SK-N-SH treated with all-trans-retinoic acid at 6 μM for 48 hours (cell line): ENCODE results near the gene LOX.

Experiments used
- ATAC-seq: fragments of 200-7000 bp; cut with Tn5 transposase; 3 replicates; pipeline ENCODE4 v1.9.1; 2020; ENCODE audit warnings: mild to moderate bottlenecking, moderate library complexity
- ARNTL ChIP-seq: fragments of 450-650 bp; formaldehyde crosslinking; IDR thresholded peaks from 2 replicates; pipeline ENCODE4 v1.5.0; 2020; ENCODE audit warnings: low read depth, mild to moderate bottlenecking, moderate library complexity, borderline replicate concordance
- BACH2 ChIP-seq: fragments of 250-450 bp; sonication (Bioruptor Pico); IDR thresholded peaks from 2 replicates; pipeline ENCODE4 v1.9.0; 2021; ENCODE audit warnings: mild to moderate bottlenecking, borderline replicate concordance
- CREB5 ChIP-seq: fragments of 250-450 bp; sonication (Bioruptor Pico); IDR thresholded peaks from 2 replicates; pipeline ENCODE4 v1.5.1; 2020; ENCODE audit warnings: low read depth, mild to moderate bottlenecking, moderate library complexity
- CSDC2 ChIP-seq: fragments of 250-450 bp; sonication (Bioruptor Pico); IDR thresholded peaks from 2 replicates; pipeline ENCODE4 v1.5.0; 2020; ENCODE audit warnings: mild to moderate bottlenecking, moderate library complexity
- CSRNP3 ChIP-seq: fragments of 250-450 bp; sonication (Bioruptor Pico); IDR thresholded peaks from 2 replicates; pipeline ENCODE4 v1.5.1; 2021; ENCODE audit warnings: mild to moderate bottlenecking, moderate library complexity
- ESRRG ChIP-seq: fragments of 250-450 bp; sonication (Bioruptor Pico); IDR thresholded peaks from 2 replicates; pipeline ENCODE4 v1.6.1; 2021; ENCODE audit warnings: mild to moderate bottlenecking
- GLIS3 ChIP-seq: fragments of 250-450 bp; sonication (Bioruptor Pico); IDR thresholded peaks from 2 replicates; pipeline ENCODE4 v1.5.0; 2020; ENCODE audit warnings: mild to moderate bottlenecking, moderate library complexity
- ISL1 ChIP-seq: fragments of 250-450 bp; sonication (Bioruptor Pico); IDR thresholded peaks from 2 replicates; pipeline ENCODE4 v2.1.2; 2022; ENCODE audit warnings: mild to moderate bottlenecking, moderate library complexity
- OSR1 ChIP-seq: fragments of 250-450 bp; sonication (Bioruptor Pico); IDR thresholded peaks from 2 replicates; pipeline ENCODE4 v1.8.0; 2022; ENCODE audit warnings: moderate library complexity, mild to moderate bottlenecking, inconsistent platforms
- PATZ1 ChIP-seq: fragments of 250-450 bp; sonication (Bioruptor Pico); IDR thresholded peaks from 2 replicates; pipeline ENCODE4 v1.8.0; 2020; ENCODE audit warnings: mild to moderate bottlenecking, moderate library complexity, borderline replicate concordance
- POU6F1 ChIP-seq: fragments of 250-450 bp; sonication (Bioruptor Pico); IDR thresholded peaks from 2 replicates; pipeline ENCODE4 v1.8.0; 2021; ENCODE audit warnings: low read depth, mild to moderate bottlenecking, moderate library complexity, borderline replicate concordance
- PPARA ChIP-seq: fragments of 250-450 bp; sonication (Bioruptor Pico); IDR thresholded peaks from 2 replicates; pipeline ENCODE4 v1.5.0; 2020; ENCODE audit warnings: mild to moderate bottlenecking, borderline replicate concordance
- RARB ChIP-seq: fragments of 250-450 bp; sonication (Bioruptor Pico); IDR thresholded peaks from 2 replicates; pipeline ENCODE4 v1.8.0; 2021; ENCODE audit warnings: mild to moderate bottlenecking, moderate library complexity
- SNAI2 ChIP-seq: fragments of 250-450 bp; sonication (Bioruptor Pico); IDR thresholded peaks from 2 replicates; pipeline ENCODE4 v1.5.0; 2020; ENCODE audit warnings: mild to moderate bottlenecking, moderate library complexity
- TOX ChIP-seq: fragments of 250-450 bp; sonication (Bioruptor Pico); IDR thresholded peaks from 2 replicates; pipeline ENCODE4 v1.8.0; 2021; ENCODE audit warnings: mild to moderate bottlenecking, moderate library complexity, borderline replicate concordance
- TSHZ2 ChIP-seq: fragments of 250-450 bp; sonication (Bioruptor Pico); IDR thresholded peaks from 2 replicates; pipeline ENCODE4 v1.5.0; 2020; ENCODE audit warnings: mild to moderate bottlenecking, moderate library complexity
- ZFP30 ChIP-seq: fragments of 450-650 bp; formaldehyde crosslinking; IDR thresholded peaks from 2 replicates; pipeline ENCODE4 v1.5.0; 2022; ENCODE audit warnings: mild to moderate bottlenecking, moderate library complexity
- ZNF565 ChIP-seq: fragments of 450-650 bp; formaldehyde crosslinking; conservative IDR thresholded peaks from 2 replicates; pipeline ENCODE4 v1.5.0; 2020; ENCODE audit warnings: low read depth, mild to moderate bottlenecking, moderate library complexity
- ZNF70 ChIP-seq: fragments of 450-650 bp; formaldehyde crosslinking; IDR thresholded peaks from 2 replicates; pipeline ENCODE4 v1.5.0; 2020; ENCODE audit warnings: mild to moderate bottlenecking, moderate library complexity
- ZNF8 ChIP-seq: fragments of 450-650 bp; formaldehyde crosslinking; IDR thresholded peaks from 2 replicates; pipeline ENCODE4 v1.5.0; 2020; ENCODE audit warnings: mild to moderate bottlenecking, moderate library complexity

Gene LOX

GRCh38 chr5:122073018-122073417, 5.0 kb downstream of the LOX start (continued):
- TF ChIP-seq TSHZ2 (CRISPR knock-in tag) (no peak), ZNF565 (no peak), SNAI2 (CRISPR knock-in tag) (no peak)

- ATAC-seq = no peak
- TF ChIP-seq OSR1 (no peak), ISL1 (no peak), ESRRG (CRISPR knock-in tag) (no peak), BACH2 (CRISPR knock-in tag) (no peak), ZNF565 (no peak), ZNF70 (CRISPR knock-in tag) (no peak), ZNF8 (CRISPR knock-in tag) (no peak), POU6F1 (no peak), CREB5 (CRISPR knock-in tag) (no peak), SNAI2 (CRISPR knock-in tag) (no peak), TOX (no peak), PATZ1 (CRISPR knock-in tag) (no peak), CSDC2 (CRISPR knock-in tag) (no peak), TSHZ2 (CRISPR knock-in tag) (no peak), GLIS3 (CRISPR knock-in tag) (no peak)
Observed at GRCh38 chr5:122067390-122067789, 10.7 kb downstream of the LOX start.

GRCh38 chr5:122064992-122065391, 13.1 kb downstream of the LOX start:
- ATAC-seq = no peak
- no peak for TF ChIP-seq ESRRG (CRISPR knock-in tag)
- TF ChIP-seq PPARA = no peak
- TF ChIP-seq ZFP30 (CRISPR knock-in tag) = no peak
- no peak for TF ChIP-seq PATZ1 (CRISPR knock-in tag)
- no peak for TF ChIP-seq RARB (CRISPR knock-in tag)
- TF ChIP-seq CSRNP3 = no peak
- TF ChIP-seq ARNTL (CRISPR knock-in tag) = no peak
- no peak for TF ChIP-seq BACH2 (CRISPR knock-in tag)
